OCI-LY3 (cell line): ENCODE measurements around the gene DNAH17.

ENCODE experiments used
- H2AFZ ChIP-seq: fragments of 200-600, 300-600 bp; shearing (Covaris generic); 2 replicates; pipeline ENCODE4 v1.6.0; 2014; ENCODE audit warnings: antibody characterized with exemption, low read depth, low read length
- H3K27ac ChIP-seq: fragments of 200-600, 300-600 bp; sonication (generic); 2 replicates; pipeline ENCODE4 v1.5.1; 2014; ENCODE audit warnings: mild to moderate bottlenecking, low read length, moderate library complexity, mixed read lengths
- H3K27me3 ChIP-seq: fragments of 200-600, 300-600 bp; sonication (generic); 2 replicates; pipeline ENCODE4 v1.6.1; 2014; ENCODE audit warnings: low read depth, low read length, mixed read lengths
- H3K36me3 ChIP-seq: fragments of 200-600, 300-600 bp; sonication (generic); replicated peaks from 2 replicates; pipeline ENCODE3; 2014; ENCODE audit warnings: low read depth, low read length, mixed read lengths
- H3K4me1 ChIP-seq: fragments of 300-600, 200-600 bp; sonication (generic); 2 replicates; pipeline ENCODE4 v1.6.1; 2014; ENCODE audit warnings: low read length, mixed read lengths
- H3K4me2 ChIP-seq: fragments of 200-600, 300-600 bp; sonication (generic); 2 replicates; pipeline ENCODE4 v1.6.1; 2014; ENCODE audit warnings: low read length, mixed read lengths
- H3K4me3 ChIP-seq: fragments of 300-600, 200-600 bp; sonication (generic); 2 replicates; pipeline ENCODE4 v1.5.1; 2014; ENCODE audit warnings: antibody characterized with exemption, mild to moderate bottlenecking, low read length, moderate library complexity
- H3K79me2 ChIP-seq: fragments of 300-600, 200-600 bp; shearing (Covaris generic); 2 replicates; pipeline ENCODE4 v1.6.1; 2014; ENCODE audit warnings: mild to moderate bottlenecking, low read length, mixed read lengths
- H3K9ac ChIP-seq: fragments of 300-600, 200-600 bp; shearing (Covaris generic); 2 replicates; pipeline ENCODE4 v1.6.0; 2014; ENCODE audit warnings: mild to moderate bottlenecking, low read length, moderate library complexity
- H3K9me3 ChIP-seq: fragments of 200-600, 300-600 bp; shearing (Covaris generic); 2 replicates; pipeline ENCODE4 v1.6.1; 2014; ENCODE audit warnings: low read length, mixed read lengths; ENCODE audit not compliant: insufficient read depth
- H4K20me1 ChIP-seq: fragments of 200-600, 300-600 bp; sonication (generic); 2 replicates; pipeline ENCODE4 v1.6.1; 2016; ENCODE audit warnings: low read length, mixed read lengths; ENCODE audit not compliant: insufficient read depth
- EZH2phosphoT487 ChIP-seq: fragments of 200-600 bp; shearing (Covaris generic); IDR thresholded peaks from 2 replicates; pipeline ENCODE4 v1.6.1; 2018; ENCODE audit warnings: antibody characterized with exemption, mixed run types, low read depth
- TF ChIP-seq, protein P1 (sequence below): fragments of 200-600, 300-600 bp; sonication (generic); IDR thresholded peaks from 2 replicates; pipeline ENCODE4 v1.5.1; 2014; ENCODE audit warnings: antibody characterized with exemption, low read length, low read depth

The DNAH17 gene

GRCh38 chr17:78522031-78522809 is 55.0 kb downstream of the DNAH17 start:
- Histone ChIP-seq H3K27ac (no peak overlapping the region), H3K36me3 (no peaks in the 10 kb centered on the region), H3K27me3 (peaks cover 9% of the 10 kb centered on the region), H3K9me3 (no peaks in the 10 kb centered on the region), H3K4me1 (no peaks in the 10 kb centered on the region), H4K20me1 (no peaks in the 10 kb centered on the region), H3K4me2 (no peak overlapping the region), H3K79me2 (no peaks in the 10 kb centered on the region), H2AFZ (no peak overlapping the region), H3K4me3 (no peak overlapping the region), H3K9ac (no peak overlapping the region)
- TF ChIP-seq EZH2phosphoT487: no peak
- TF ChIP-seq, protein P1, sequence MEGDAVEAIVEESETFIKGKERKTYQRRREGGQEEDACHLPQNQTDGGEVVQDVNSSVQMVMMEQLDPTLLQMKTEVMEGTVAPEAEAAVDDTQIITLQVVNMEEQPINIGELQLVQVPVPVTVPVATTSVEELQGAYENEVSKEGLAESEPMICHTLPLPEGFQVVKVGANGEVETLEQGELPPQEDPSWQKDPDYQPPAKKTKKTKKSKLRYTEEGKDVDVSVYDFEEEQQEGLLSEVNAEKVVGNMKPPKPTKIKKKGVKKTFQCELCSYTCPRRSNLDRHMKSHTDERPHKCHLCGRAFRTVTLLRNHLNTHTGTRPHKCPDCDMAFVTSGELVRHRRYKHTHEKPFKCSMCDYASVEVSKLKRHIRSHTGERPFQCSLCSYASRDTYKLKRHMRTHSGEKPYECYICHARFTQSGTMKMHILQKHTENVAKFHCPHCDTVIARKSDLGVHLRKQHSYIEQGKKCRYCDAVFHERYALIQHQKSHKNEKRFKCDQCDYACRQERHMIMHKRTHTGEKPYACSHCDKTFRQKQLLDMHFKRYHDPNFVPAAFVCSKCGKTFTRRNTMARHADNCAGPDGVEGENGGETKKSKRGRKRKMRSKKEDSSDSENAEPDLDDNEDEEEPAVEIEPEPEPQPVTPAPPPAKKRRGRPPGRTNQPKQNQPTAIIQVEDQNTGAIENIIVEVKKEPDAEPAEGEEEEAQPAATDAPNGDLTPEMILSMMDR: no peak

DNA sequence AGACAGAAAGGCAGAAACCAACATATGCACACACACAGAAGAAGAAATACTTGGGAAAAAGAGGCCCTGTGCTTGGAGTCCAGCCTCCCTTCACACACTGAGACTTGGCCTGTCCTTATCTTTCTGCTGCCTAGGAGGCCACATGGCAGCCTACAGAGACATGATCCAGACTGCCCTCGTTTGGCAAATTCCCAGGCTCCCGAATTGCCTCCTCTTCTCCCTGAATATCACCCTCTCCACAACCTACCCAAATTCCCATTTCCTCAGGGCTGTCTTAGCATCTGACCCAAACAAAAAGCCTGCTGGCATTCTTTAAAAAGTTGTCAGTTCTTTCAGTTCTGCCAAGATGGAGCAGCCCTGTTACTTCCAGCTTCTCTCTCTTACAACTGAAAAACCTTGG is 59.8 kb downstream of the DNAH17 start:
- Histone ChIP-seq H3K36me3 (no peaks in the 10 kb centered on the region), H3K4me3 (no peak overlapping the region), H2AFZ (no peak overlapping the region), H3K4me2 (no peak overlapping the region), H3K4me1 (no peaks in the 10 kb centered on the region), H4K20me1 (no peaks in the 10 kb centered on the region), H3K9ac (no peak overlapping the region), H3K27ac (no peak overlapping the region), H3K9me3 (no peaks in the 10 kb centered on the region), H3K27me3 (peaks cover 9% of the 10 kb centered on the region), H3K79me2 (no peaks in the 10 kb centered on the region)
- TF ChIP-seq, protein P1: no peak
- TF ChIP-seq EZH2phosphoT487: no peak

GRCh38 chr17:78515480-78515879 is 61.7 kb downstream of the DNAH17 start:
- Histone ChIP-seq H3K9ac (no peak overlapping the region), H3K27me3 (peaks cover 3% of the 10 kb centered on the region; the same call in 1 of the 2 replicates), H3K36me3 (no peaks in the 10 kb centered on the region), H3K4me2 (no peak overlapping the region), H3K27ac (no peak overlapping the region), H2AFZ (no peak overlapping the region), H4K20me1 (no peaks in the 10 kb centered on the region), H3K9me3 (no peaks in the 10 kb centered on the region), H3K4me3 (no peak overlapping the region), H3K4me1 (no peaks in the 10 kb centered on the region), H3K79me2 (no peaks in the 10 kb centered on the region)
- TF ChIP-seq, protein P1: no peak
- TF ChIP-seq EZH2phosphoT487: no peak

DNA sequence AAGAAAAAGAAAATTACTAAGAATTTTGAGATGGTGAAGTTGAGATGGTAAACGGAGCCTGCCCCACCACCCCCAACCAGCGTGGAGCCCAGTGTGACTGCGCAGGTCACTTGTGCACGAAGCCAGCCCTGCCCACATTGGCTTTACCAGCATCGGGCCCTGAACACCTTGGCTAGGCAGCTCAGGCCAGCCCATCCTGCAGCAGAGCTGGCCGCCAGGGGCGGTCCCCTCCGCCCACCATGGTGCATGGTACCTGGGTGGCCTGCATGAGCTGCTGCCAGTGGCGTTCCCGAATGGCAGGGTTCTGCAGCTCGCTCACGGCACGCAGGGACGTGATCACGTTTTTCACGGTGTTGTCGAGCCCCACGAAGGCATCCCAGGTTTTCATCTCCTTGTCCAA is 62.7 kb downstream of the DNAH17 start:
- no peak overlapping the region for H3K4me3 ChIP-seq
- H3K36me3 ChIP-seq: no peaks in the 10 kb centered on the region
- H3K79me2 ChIP-seq: no peaks in the 10 kb centered on the region
- TF ChIP-seq EZH2phosphoT487: no peak
- TF ChIP-seq, protein P1: no peak
- no peak overlapping the region for H3K9ac ChIP-seq
- no peaks in the 10 kb centered on the region for H4K20me1 ChIP-seq
- H3K27ac ChIP-seq: no peak overlapping the region
- H3K4me1 ChIP-seq: no peaks in the 10 kb centered on the region
- no peak overlapping the region for H3K4me2 ChIP-seq
- no peaks in the 10 kb centered on the region for H3K9me3 ChIP-seq
- H2AFZ ChIP-seq: no peak overlapping the region
- no peaks in the 10 kb centered on the region for H3K27me3 ChIP-seq
